ENCODE data around the gene ZNF827. TPM values are rescaled to one million over a fixed set of nuclear protein-coding genes. Genes with fewer than 3 reads are reported as not detected.
A peak's percentile ranks its signal among the peaks of the same experiment; 100 is the strongest.

Gene ZNF827
- total and polyA plus RNA-seq, 11 donors: 4.5 to 30.1 (median 18.1) TPM

DNA sequence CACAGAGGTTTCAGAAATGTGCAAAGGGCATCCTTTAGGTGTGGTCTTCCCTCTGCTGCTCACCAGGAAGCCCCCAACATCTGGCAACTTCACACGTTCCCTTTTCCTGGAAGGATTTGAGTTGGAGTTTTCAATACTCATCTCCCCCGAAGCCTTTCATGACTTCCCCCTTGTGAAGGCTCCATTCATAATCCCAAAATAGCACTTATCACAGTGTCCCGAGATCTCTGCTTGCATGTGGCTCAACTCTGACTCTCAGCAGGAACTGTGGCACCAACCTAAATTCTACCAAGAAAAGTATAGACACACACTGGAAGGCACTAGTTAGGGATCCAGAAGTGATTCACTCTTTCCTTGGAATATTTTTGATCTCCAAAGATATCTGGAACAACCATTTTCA, 40.5 kb upstream of the ZNF827 start:
- no peak overlapping the region for H3K4me3 ChIP-seq
- H3K9me3 ChIP-seq: no peaks in the 10 kb centered on the region
- peaks cover 0 to 12% (median under 1%) of the 10 kb centered on the region in 12 donors for H3K4me1 ChIP-seq
- peak overlapping the region in 3 of 12 donors; percentile 35 to 41 (median 39) for H3K27ac ChIP-seq
- no peaks in the 10 kb centered on the region for H3K27me3 ChIP-seq
- intact Hi-C loops (cut with DNase I): no loop called here
- ATAC-seq (peak; percentile 55 to 85 (median 67)), DNase-seq (no peak)
- TF ChIP-seq, protein P1, sequence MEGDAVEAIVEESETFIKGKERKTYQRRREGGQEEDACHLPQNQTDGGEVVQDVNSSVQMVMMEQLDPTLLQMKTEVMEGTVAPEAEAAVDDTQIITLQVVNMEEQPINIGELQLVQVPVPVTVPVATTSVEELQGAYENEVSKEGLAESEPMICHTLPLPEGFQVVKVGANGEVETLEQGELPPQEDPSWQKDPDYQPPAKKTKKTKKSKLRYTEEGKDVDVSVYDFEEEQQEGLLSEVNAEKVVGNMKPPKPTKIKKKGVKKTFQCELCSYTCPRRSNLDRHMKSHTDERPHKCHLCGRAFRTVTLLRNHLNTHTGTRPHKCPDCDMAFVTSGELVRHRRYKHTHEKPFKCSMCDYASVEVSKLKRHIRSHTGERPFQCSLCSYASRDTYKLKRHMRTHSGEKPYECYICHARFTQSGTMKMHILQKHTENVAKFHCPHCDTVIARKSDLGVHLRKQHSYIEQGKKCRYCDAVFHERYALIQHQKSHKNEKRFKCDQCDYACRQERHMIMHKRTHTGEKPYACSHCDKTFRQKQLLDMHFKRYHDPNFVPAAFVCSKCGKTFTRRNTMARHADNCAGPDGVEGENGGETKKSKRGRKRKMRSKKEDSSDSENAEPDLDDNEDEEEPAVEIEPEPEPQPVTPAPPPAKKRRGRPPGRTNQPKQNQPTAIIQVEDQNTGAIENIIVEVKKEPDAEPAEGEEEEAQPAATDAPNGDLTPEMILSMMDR (IDR thresholded peaks at IDR 0.05): no peak
- no peak for TF ChIP-seq POLR2A (IDR thresholded peaks at IDR 0.05)
- WGBS, 4 donors: 7 to 15% (median 11%) methylated on average over 3 of the region's 3 CpGs
- H3K36me3 ChIP-seq: no peaks in the 10 kb centered on the region

DNA sequence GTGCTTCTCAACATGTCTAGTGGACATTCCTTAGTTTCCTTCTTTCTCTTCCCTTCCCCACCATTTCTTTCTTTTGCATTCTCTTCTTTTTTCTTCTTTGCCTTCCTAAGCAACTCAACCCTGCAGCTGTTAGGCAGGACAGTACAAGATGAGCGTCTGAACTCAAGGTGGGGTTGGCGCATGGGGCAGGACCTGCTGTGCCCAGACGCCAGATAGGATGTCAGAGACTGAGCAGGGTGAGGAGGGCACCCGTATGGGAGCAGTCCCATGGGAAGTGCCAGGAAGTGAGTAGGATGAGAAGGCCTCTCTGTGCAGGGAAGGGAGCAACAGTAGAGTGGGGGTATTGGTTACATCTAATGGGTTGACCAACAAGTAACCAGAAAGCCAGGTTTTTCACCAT, 38.1 kb upstream of the ZNF827 start:
- Histone ChIP-seq H3K9me3 (no peaks in the 10 kb centered on the region), H3K27me3 (no peaks in the 10 kb centered on the region), H3K36me3 (no peaks in the 10 kb centered on the region), H3K4me3 (no peak overlapping the region), H3K4me1 (peaks cover 0 to 12% (median 0%) of the 10 kb centered on the region in 12 donors), H3K27ac (no peak overlapping the region)
- WGBS, 4 donors: 82 to 90% (median 85%) methylated on average over 4 of the region's 4 CpGs
- intact Hi-C loops (cut with DNase I): no loop called here
- ATAC-seq (no peak), DNase-seq (no peak)
- TF ChIP-seq POLR2A (IDR thresholded peaks at IDR 0.05): no peak
- TF ChIP-seq, protein P1 (IDR thresholded peaks at IDR 0.05): no peak

DNA sequence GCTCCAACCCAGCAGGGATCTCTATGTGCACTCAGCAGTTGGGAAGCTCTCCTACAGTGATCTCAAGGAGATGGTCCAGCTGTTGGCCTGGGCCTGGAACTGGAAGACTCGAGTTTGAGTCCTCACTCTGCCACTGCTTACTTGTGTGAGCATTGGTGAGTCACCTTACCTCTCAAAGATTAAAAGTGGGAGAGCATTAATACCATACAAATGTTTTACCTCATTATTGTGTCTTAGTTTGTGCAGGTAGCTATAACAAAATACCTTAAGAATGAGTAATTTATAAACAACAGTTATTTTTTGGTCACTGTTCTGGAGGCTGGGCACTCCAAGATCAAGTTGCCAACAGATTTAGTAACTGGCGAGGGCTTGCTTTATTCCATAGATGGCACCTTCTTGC, 21.4 kb upstream of the ZNF827 start:
- H3K9me3 ChIP-seq: peaks cover 0 to 20% (median 3%) of the 10 kb centered on the region in 12 donors
- WGBS, 4 donors: 77 to 90% (median 82%) methylated on average over 2 of the region's 2 CpGs
- TF ChIP-seq POLR2A (IDR thresholded peaks at IDR 0.05): no peak
- TF ChIP-seq, protein P1 (IDR thresholded peaks at IDR 0.05): no peak
- intact Hi-C loops (cut with DNase I): no loop called here
- H3K36me3 ChIP-seq: no peaks in the 10 kb centered on the region
- no peak overlapping the region for H3K4me3 ChIP-seq
- no peaks in the 10 kb centered on the region for H3K27me3 ChIP-seq
- H3K27ac ChIP-seq: no peak overlapping the region
- ATAC-seq: no peak
- DNase-seq: no peak
- no peaks in the 10 kb centered on the region for H3K4me1 ChIP-seq

DNA sequence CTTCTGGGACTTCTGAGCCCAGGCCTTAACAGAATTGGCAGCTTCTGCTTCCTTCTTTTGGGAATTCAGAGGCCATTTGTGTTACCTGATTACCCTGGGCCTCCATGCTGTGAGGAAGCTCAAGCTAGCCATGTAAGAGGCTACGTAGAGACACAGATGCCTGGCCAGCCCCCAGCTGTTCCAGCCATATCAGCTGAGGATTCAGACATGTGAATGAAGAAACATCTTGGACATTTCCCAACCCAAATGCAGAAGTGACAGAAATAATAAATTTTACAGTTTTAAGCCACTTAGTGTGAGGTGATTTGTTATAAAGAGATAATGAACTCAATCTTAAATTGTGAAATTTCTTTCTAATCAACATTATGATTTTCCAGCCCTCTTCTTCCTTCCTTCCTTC, 18.7 kb upstream of the ZNF827 start:
- 67 to 81% (median 79%) methylated on average over 1 of the region's 1 CpG for WGBS, 4 donors
- no peak overlapping the region for H3K27ac ChIP-seq
- DNase-seq (no peak), ATAC-seq (no peak)
- no peaks in the 10 kb centered on the region for H3K27me3 ChIP-seq
- peaks cover 0 to 7% (median 3%) of the 10 kb centered on the region in 12 donors for H3K9me3 ChIP-seq
- no peaks in the 10 kb centered on the region for H3K36me3 ChIP-seq
- TF ChIP-seq, protein P1 (IDR thresholded peaks at IDR 0.05): no peak
- no peak for TF ChIP-seq POLR2A (IDR thresholded peaks at IDR 0.05)
- H3K4me3 ChIP-seq: no peak overlapping the region
- no peaks in the 10 kb centered on the region for H3K4me1 ChIP-seq
- intact Hi-C loops (cut with DNase I): loop anchor here in 6 of 10 donors (5.0 to 10.0 kb wide), 5 partner anchors 387 to 1137 kb away; no protein-coding TSS in a partner anchor
